ENCODE results near the gene PLS1.
"Not testable (repeated sequence)": the region's sequence is repeated elsewhere in the genome, so short reads cannot be mapped to it uniquely, and the experiment has no call there.

Gene PLS1

GRCh38 chr3:142595951-142596725 is at the start of gene PLS1:
PLS1 (plus strand) TSS chr3:142596393; CDS start chr3:142664238, 67,845 bp downstream.
- peak in 57 of 58 donors; percentile 25 to 88 (median 72) for DNase-seq

- DNase-seq: no peak
Observed at GRCh38 chr3:142549986-142550385, 46.2 kb upstream of the PLS1 start.

- not testable (repeated sequence) for DNase-seq
Observed at GRCh38 chr3:142552579-142552978, 43.6 kb upstream of the PLS1 start.

GRCh38 chr3:142553741-142554140 is 42.5 kb upstream of the PLS1 start:
- DNase-seq: no peak

- no peak for DNase-seq
Observed at GRCh38 chr3:142560118-142560517, 36.1 kb upstream of the PLS1 start.

- no peak for DNase-seq
Observed at GRCh38 chr3:142563496-142563997, 32.6 kb upstream of the PLS1 start.

GRCh38 chr3:142566096-142566495 is 30.1 kb upstream of the PLS1 start:
- no peak for DNase-seq

GRCh38 chr3:142568393-142569017 is 27.7 kb upstream of the PLS1 start:
- no peak for DNase-seq

- DNase-seq: not testable (repeated sequence)
Observed at GRCh38 chr3:142569422-142569821, 26.8 kb upstream of the PLS1 start.

GRCh38 chr3:142574223-142574622 is 22.0 kb upstream of the PLS1 start:
- not testable (repeated sequence) for DNase-seq

- DNase-seq: no peak
Observed at GRCh38 chr3:142574665-142575064, 21.5 kb upstream of the PLS1 start.

- DNase-seq: no peak
Observed at GRCh38 chr3:142576792-142577191, 19.4 kb upstream of the PLS1 start.

GRCh38 chr3:142577696-142578328 is 18.4 kb upstream of the PLS1 start:
- DNase-seq: peak in 1 of 58 donors; percentile 17

GRCh38 chr3:142578329-142579223 is 17.6 kb upstream of the PLS1 start, which contains the start of gene ATR:
ATR (minus strand) TSS chr3:142578733; CDS start chr3:142578704, 29 bp downstream.
- DNase-seq: peak; percentile 57 to 97 (median 92)

- no peak for DNase-seq
Observed at GRCh38 chr3:142580061-142580423, 16.2 kb upstream of the PLS1 start.

GRCh38 chr3:142581070-142581469 is 15.1 kb upstream of the PLS1 start:
- DNase-seq: not testable (repeated sequence)

- DNase-seq: peak in 22 of 58 donors; percentile 1 to 61 (median 9)
Observed at GRCh38 chr3:142586803-142587406, 9.3 kb upstream of the PLS1 start.

GRCh38 chr3:142588703-142589102 is 7.5 kb upstream of the PLS1 start:
- DNase-seq: no peak

- DNase-seq: not testable (repeated sequence)
Observed at GRCh38 chr3:142592268-142592667, 3.9 kb upstream of the PLS1 start.

- no peak for DNase-seq
Observed at GRCh38 chr3:142595141-142595540, 1.1 kb upstream of the PLS1 start.

- no peak for DNase-seq
Observed at GRCh38 chr3:142595581-142595950, 627 bp upstream of the PLS1 start.

All from anterior cingulate cortex (tissue), 58 donors.